Measurements from ENCODE around the gene HSPBAP1. TPM values are rescaled to one million over a fixed set of nuclear protein-coding genes. Genes with fewer than 3 reads are reported as not detected.

Gene HSPBAP1
- total RNA-seq, 1 donor from 2014 or later: 9.9 TPM

- no peak for TF ChIP-seq CTCF (IDR thresholded peaks at IDR 0.05)
- no peak overlapping the region for H3K27ac Mint-ChIP-seq (ENCODE audit: unreplicated experiment)
- H3K36me3 Mint-ChIP-seq (ENCODE audit: unreplicated experiment): peaks cover 21% of the 10 kb centered on the region
- H3K4me1 Mint-ChIP-seq (ENCODE audit: unreplicated experiment): peaks cover 6% of the 10 kb centered on the region
- no peak for DNase-seq (ENCODE audit: extremely low spot score, unreplicated experiment)
- no peaks in the 10 kb centered on the region for H3K27me3 Mint-ChIP-seq (ENCODE audit: unreplicated experiment)
- no peaks in the 10 kb centered on the region for H3K9me3 Mint-ChIP-seq (ENCODE audit: unreplicated experiment)
- no peak overlapping the region for H3K4me3 Mint-ChIP-seq (ENCODE audit: unreplicated experiment)
These were observed 25.9 kb downstream of the HSPBAP1 start for GRCh38 chr3:122767540-122768372.

- Mint-ChIP-seq H3K9me3 (ENCODE audit: unreplicated experiment) (no peaks in the 10 kb centered on the region), H3K27me3 (ENCODE audit: unreplicated experiment) (no peaks in the 10 kb centered on the region)
These were observed 27.2 kb downstream of the HSPBAP1 start for GRCh38 chr3:122766430-122766829.

GRCh38 chr3:122760453-122761271, 33.0 kb downstream of the HSPBAP1 start:
- Mint-ChIP-seq H3K4me1 (ENCODE audit: unreplicated experiment) (peaks cover 5% of the 10 kb centered on the region), H3K27ac (ENCODE audit: unreplicated experiment) (no peak overlapping the region), H3K36me3 (ENCODE audit: unreplicated experiment) (peaks cover 8% of the 10 kb centered on the region), H3K9me3 (ENCODE audit: unreplicated experiment) (no peaks in the 10 kb centered on the region), H3K27me3 (ENCODE audit: unreplicated experiment) (no peaks in the 10 kb centered on the region), H3K4me3 (ENCODE audit: unreplicated experiment) (no peak overlapping the region)
- no peak for TF ChIP-seq CTCF (IDR thresholded peaks at IDR 0.05)
- no peak for DNase-seq (ENCODE audit: extremely low spot score, unreplicated experiment)

More at GRCh38 chr3:122766430-122766829, 27.2 kb downstream of the HSPBAP1 start:
- H3K4me3 Mint-ChIP-seq (ENCODE audit: unreplicated experiment): no peak overlapping the region
- no peak for DNase-seq (ENCODE audit: extremely low spot score, unreplicated experiment)
- H3K27ac Mint-ChIP-seq (ENCODE audit: unreplicated experiment): no peak overlapping the region
- TF ChIP-seq CTCF (IDR thresholded peaks at IDR 0.05): no peak
- H3K36me3 Mint-ChIP-seq (ENCODE audit: unreplicated experiment): peaks cover 24% of the 10 kb centered on the region
- peaks cover 6% of the 10 kb centered on the region for H3K4me1 Mint-ChIP-seq (ENCODE audit: unreplicated experiment)

GRCh38 chr3:122758877-122759560, 34.6 kb downstream of the HSPBAP1 start:
- H3K4me1 Mint-ChIP-seq (ENCODE audit: unreplicated experiment): peaks cover 5% of the 10 kb centered on the region
- H3K27ac Mint-ChIP-seq (ENCODE audit: unreplicated experiment): no peak overlapping the region
- no peaks in the 10 kb centered on the region for H3K9me3 Mint-ChIP-seq (ENCODE audit: unreplicated experiment)
- no peak overlapping the region for H3K4me3 Mint-ChIP-seq (ENCODE audit: unreplicated experiment)
- no peak for DNase-seq (ENCODE audit: extremely low spot score, unreplicated experiment)
- peaks cover 13% of the 10 kb centered on the region for H3K36me3 Mint-ChIP-seq (ENCODE audit: unreplicated experiment)
- TF ChIP-seq CTCF (IDR thresholded peaks at IDR 0.05): no peak
- no peaks in the 10 kb centered on the region for H3K27me3 Mint-ChIP-seq (ENCODE audit: unreplicated experiment)

Measured in osteocyte (in vitro differentiated cells).